ENCODE results near the gene EHBP1L1. TPM values are rescaled to one million over a fixed set of nuclear protein-coding genes. Genes with fewer than 3 reads are reported as not detected.

Gene EHBP1L1
- polyA plus RNA-seq, 3 donors, result 29.6 to 507 (median 42.6) TPM

DNA sequence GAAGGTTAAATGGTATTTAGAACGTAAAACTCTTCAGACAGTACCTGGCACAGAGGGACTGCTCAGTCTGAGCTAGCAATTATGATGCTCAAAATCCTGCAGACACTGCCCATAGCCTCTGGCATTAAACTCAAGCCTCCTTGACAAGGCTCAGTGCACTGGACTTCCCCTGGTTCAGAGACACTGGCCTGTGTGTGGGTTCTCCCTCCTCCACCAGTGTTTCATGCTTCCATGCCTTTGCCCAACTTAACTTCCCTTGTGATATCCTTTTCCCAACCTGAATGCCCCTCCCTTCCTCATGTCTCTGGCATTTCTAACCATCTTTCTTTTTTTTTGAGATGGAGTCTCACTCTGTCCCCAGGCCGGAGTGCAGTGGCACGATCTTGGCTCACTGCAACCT, 26.8 kb upstream of the EHBP1L1 start:
- DNase-seq, result no peak
- 89% methylated on average over 1 of the region's 3 CpGs for WGBS (ENCODE audit: insufficient coverage)
- no peaks in the 10 kb centered on the region for H4K20me1 ChIP-seq (ENCODE audit: insufficient read depth, low read length)
- H3K79me2 ChIP-seq (ENCODE audit: insufficient read depth, low read length), result no peaks in the 10 kb centered on the region
- H3K9ac ChIP-seq (ENCODE audit: insufficient read depth, low read length, poor library complexity, severe bottlenecking), result no peak overlapping the region
- H3K9me3 ChIP-seq (replicated peaks in 1 of 2; ENCODE audit: control insufficient read depth in 1 of 2, insufficient read depth in 1 of 2, low read length in 2 of 2), result no peaks in the 10 kb centered on the region
- H3K27me3 ChIP-seq (ENCODE audit: control insufficient read depth in 2 of 2, insufficient read depth in 2 of 2, low read length in 2 of 2), result no peaks in the 10 kb centered on the region
- H3K4me1 Mint-ChIP-seq, result peaks cover 42% of the 10 kb centered on the region
- peaks cover 0 to 2% (median 0%) of the 10 kb centered on the region in 7 donors for H3K9me3 Mint-ChIP-seq
- TF ChIP-seq, protein P1, sequence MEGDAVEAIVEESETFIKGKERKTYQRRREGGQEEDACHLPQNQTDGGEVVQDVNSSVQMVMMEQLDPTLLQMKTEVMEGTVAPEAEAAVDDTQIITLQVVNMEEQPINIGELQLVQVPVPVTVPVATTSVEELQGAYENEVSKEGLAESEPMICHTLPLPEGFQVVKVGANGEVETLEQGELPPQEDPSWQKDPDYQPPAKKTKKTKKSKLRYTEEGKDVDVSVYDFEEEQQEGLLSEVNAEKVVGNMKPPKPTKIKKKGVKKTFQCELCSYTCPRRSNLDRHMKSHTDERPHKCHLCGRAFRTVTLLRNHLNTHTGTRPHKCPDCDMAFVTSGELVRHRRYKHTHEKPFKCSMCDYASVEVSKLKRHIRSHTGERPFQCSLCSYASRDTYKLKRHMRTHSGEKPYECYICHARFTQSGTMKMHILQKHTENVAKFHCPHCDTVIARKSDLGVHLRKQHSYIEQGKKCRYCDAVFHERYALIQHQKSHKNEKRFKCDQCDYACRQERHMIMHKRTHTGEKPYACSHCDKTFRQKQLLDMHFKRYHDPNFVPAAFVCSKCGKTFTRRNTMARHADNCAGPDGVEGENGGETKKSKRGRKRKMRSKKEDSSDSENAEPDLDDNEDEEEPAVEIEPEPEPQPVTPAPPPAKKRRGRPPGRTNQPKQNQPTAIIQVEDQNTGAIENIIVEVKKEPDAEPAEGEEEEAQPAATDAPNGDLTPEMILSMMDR (IDR thresholded peaks at IDR 0.05), result no peak
- H3K4me3 ChIP-seq (replicated peaks in 1 of 3; ENCODE audit: low read depth in 2 of 3, low read length in 3 of 3), result no peak overlapping the region
- no peak overlapping the region for H2AFZ ChIP-seq (ENCODE audit: insufficient read depth, low read depth, low read length, poor library complexity, severe bottlenecking)
- no peaks in the 10 kb centered on the region for H3K36me3 Mint-ChIP-seq
- intact Hi-C loops (cut with micrococcal nuclease), result loop anchor here in 1 of 2 donors (10.0 kb wide), 1 partner anchor 66 kb away; the partner anchor contains the start of genes MAP3K11 and PCNX3
- peak overlapping the region in 1 of 7 donors; percentile 43 for H3K27ac Mint-ChIP-seq
- H3K4me3 Mint-ChIP-seq, result no peak overlapping the region
- H3K36me3 ChIP-seq (replicated peaks in 1 of 2; ENCODE audit: control insufficient read depth in 1 of 2, insufficient read depth in 2 of 2, low read length in 2 of 2), result no peaks in the 10 kb centered on the region
- no peak overlapping the region for H3K4me2 ChIP-seq (replicated peaks; ENCODE audit: extremely low read depth, low read length, poor library complexity, severe bottlenecking)
- H3K27me3 Mint-ChIP-seq (ENCODE audit: low read depth in 3 of 3), result peaks cover 14 to 18% (median 16%) of the 10 kb centered on the region in 3 donors
- no peak overlapping the region for H3K27ac ChIP-seq (ENCODE audit: low read depth in 1 of 2, low read length in 2 of 2)
- peaks cover 23 to 36% of the 10 kb centered on the region in 2 donors for H3K4me1 ChIP-seq (ENCODE audit: control insufficient read depth in 1 of 2, insufficient read depth in 2 of 2, low read length in 2 of 2)

DNA sequence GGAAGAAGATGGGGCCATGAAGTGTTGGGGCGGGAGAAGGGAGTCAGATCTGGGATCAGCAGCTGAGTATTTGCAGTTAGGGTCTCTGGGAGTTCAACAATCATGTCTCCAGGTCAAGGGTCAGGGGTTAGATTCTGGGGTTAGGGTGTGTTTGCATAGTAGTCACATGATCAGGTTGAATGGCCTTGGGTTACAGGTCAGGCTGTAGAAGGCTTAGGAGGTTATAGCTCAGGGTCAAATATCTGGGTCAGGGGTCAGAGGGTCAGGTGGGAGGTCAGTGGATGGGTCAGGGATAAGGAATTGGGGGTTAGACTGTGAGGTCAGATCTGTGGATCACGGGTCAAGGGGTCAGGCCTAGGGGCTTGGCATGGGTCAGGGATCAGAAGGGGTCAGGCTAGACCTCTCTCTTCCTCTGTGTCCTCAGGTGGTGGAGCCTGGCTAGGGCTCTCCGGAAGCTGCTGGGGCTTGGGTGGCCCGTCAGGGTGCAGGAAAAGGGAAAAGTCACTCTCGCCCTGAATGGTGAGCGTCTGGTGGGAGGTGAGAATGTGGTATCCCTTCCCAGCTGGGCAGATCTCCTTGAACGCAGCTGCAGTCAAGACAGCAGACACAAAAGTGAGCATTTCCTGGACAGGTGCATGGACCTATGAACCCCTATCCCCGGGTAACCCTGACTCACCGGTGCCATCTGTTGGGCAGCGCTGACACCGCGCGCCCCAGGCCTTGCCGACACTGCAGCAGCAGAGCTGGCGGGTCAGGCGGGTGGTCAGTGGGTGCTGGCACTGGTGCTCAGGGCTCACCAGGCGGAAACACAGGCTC, 24.1 kb upstream of the EHBP1L1 start:
- no peak overlapping the region for H2AFZ ChIP-seq (ENCODE audit: insufficient read depth, low read depth, low read length, poor library complexity, severe bottlenecking)
- H3K4me2 ChIP-seq (replicated peaks; ENCODE audit: extremely low read depth, low read length, poor library complexity, severe bottlenecking), result no peak overlapping the region
- H3K36me3 ChIP-seq (replicated peaks in 1 of 2; ENCODE audit: control insufficient read depth in 1 of 2, insufficient read depth in 2 of 2, low read length in 2 of 2), result no peaks in the 10 kb centered on the region
- Mint-ChIP-seq H3K9me3 (peaks cover 0 to 2% (median 0%) of the 10 kb centered on the region in 7 donors), H3K27ac (no peak overlapping the region), H3K27me3 (ENCODE audit: low read depth in 3 of 3) (peaks cover 15 to 23% (median 16%) of the 10 kb centered on the region in 3 donors), H3K36me3 (peaks cover 0 to 5% of the 10 kb centered on the region in 2 donors), H3K4me3 (no peak overlapping the region), H3K4me1 (peaks cover 55% of the 10 kb centered on the region)
- TF ChIP-seq, protein P1 (IDR thresholded peaks at IDR 0.05), result peak; percentile 71
- H3K9me3 ChIP-seq (replicated peaks in 1 of 2; ENCODE audit: control insufficient read depth in 1 of 2, insufficient read depth in 1 of 2, low read length in 2 of 2), result no peaks in the 10 kb centered on the region
- H3K4me3 ChIP-seq (replicated peaks in 1 of 3; ENCODE audit: low read depth in 2 of 3, low read length in 3 of 3), result no peak overlapping the region
- 53% methylated on average over 16 of the region's 17 CpGs for WGBS (ENCODE audit: insufficient coverage)
- H3K27ac ChIP-seq (ENCODE audit: low read depth in 1 of 2, low read length in 2 of 2), result no peak overlapping the region
- peaks cover 24 to 42% of the 10 kb centered on the region in 2 donors for H3K4me1 ChIP-seq (ENCODE audit: control insufficient read depth in 1 of 2, insufficient read depth in 2 of 2, low read length in 2 of 2)
- peak in 2 of 3 donors; percentile 53 to 57 for DNase-seq
- H3K27me3 ChIP-seq (ENCODE audit: control insufficient read depth in 2 of 2, insufficient read depth in 2 of 2, low read length in 2 of 2), result peaks cover 0 to 2% of the 10 kb centered on the region in 2 donors
- H3K79me2 ChIP-seq (ENCODE audit: insufficient read depth, low read length), result no peaks in the 10 kb centered on the region
- intact Hi-C loops (cut with micrococcal nuclease), result no loop called here
- H3K9ac ChIP-seq (ENCODE audit: insufficient read depth, low read length, poor library complexity, severe bottlenecking), result no peak overlapping the region
- no peaks in the 10 kb centered on the region for H4K20me1 ChIP-seq (ENCODE audit: insufficient read depth, low read length)
